ENCODE data around the gene TMEM255B.

The TMEM255B gene

DNA sequence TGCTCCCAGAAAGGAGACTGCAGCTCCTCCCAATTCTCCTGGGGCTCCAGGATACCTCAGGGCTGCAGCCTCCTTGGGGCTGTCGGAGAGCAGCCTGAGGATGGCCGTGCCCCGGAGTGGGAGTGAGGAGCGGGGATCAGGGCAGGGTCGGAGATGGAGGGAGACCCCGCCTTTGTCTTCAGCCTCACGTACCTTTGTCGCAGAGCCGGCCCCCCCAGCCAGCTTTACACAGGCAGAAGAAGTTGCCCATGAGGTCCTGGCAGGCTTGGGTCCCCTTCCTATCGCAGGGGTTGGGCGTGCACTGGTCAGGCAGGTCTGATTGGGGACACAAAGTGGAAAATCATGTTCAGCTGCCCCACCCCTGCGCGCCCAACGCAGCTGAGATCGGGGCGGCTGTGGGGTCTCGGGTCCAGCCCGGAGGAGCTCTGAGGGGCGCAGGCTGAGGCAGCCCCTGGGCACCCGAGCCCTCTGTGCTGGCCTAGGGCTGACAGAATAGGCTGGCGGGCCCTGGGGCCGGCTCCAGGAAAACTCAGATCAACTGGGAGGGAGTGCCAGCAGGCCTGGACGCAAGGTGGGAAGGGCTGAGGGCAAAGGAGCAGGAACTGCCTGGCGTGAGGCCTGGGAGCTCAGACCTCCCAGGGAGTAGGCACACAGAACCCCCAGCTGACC, 80.6 kb downstream of the TMEM255B start:
- no peak for FAIRE-seq

- no peak for FAIRE-seq
These were observed 81.7 kb downstream of the TMEM255B start for GRCh38 chr13:113840541-113841352.

DNA sequence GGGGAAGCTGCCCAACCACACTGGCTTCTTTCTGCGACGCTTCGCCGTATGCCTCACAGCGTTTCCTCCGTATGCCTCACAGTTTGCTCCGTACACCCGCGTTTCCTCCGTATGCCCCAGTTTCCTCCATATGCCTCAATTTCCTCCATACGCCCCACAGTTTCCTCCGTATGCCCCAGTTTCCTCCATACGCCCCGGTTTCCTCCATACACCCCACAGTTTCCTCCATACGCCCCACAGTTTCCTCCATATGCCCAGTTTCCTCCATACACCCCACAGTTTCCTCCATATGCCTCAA, 82.3 kb downstream of the TMEM255B start:
- FAIRE-seq = no peak

GRCh38 chr13:113842336-113843062, 83.5 kb downstream of the TMEM255B start:
- no peak for FAIRE-seq

DNA sequence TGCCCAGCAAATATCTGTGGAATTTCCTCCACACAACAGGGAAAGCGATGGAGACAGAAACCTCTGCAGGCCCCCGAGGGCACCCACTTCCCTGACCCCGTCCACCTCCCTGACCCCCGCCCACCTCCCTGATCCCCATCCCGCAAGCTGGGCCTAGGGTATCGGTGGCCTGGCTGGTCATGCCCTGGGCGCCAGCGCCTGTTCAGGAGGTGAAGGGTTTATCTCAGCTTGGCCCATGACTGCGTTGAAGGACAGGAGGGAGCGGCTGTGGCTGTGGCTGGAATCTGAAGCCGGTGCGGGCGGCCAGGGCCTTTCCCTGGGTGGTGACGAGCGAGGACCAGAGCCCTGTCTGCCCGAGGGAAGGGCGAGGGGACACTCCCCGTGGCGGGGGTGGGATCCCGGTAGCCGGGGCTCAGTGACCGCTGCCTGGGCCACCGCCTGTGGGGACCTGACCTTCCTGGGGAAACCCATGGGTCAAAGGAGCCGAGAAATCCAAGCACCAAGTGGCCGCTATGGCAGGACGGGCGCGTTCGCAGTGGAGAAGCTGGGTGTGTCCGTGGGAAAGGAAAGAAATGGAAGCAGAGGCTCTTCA, 84.1 kb downstream of the TMEM255B start:
- FAIRE-seq = no peak

DNA sequence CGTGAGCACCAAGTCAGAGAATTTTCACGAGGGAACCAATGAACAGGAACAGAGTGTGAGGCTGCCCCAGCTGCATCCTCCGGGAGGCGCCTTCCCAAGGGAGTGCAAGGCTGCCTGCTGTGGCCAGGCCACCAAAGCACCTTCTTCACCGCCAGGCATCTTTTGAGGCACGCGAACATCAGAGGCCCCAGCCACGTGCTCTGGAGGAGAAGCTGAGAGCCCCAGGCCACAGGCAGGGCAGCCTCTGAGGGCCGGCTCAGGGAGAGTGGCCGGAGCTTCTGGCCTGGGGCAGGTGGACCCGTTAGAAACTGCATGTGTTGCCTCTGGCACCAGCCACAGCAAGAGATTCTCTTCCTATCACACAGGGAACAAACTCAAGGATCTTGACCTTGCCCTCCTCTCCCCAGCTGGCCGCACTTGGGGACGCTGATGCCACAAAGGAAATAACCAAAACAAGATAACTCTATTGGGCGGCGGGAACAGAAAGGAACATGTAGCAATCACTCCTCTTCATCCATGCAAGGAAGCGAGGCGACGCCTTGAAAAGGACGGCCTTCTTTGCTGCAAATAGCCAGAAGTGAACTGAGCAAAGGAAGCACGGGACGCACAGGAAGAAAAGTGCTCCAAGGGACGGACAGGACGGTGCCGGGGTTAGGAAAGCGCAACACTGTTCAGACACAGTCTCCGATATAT, 85.0 kb downstream of the TMEM255B start:
- no peak for FAIRE-seq

DNA sequence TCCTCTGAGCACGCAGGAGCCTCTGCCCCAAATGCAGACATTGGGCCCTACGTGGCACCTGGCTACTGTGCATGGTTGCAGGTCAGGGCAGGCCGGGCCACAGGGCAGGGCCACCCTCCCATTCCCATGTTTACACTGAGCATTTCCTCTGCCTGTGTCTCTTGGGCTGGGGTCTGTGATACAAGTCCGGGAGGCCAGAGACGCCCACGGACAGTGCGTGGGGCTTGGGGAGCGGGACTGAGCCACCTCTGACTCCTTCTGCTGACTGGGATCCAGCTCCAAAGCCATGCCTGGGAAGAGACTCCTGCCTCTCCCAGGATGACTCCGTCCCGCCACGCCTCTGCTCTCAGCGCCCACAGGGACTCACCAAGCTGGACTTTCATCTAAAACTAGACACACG, 86.0 kb downstream of the TMEM255B start:
- no peak for FAIRE-seq

DNA sequence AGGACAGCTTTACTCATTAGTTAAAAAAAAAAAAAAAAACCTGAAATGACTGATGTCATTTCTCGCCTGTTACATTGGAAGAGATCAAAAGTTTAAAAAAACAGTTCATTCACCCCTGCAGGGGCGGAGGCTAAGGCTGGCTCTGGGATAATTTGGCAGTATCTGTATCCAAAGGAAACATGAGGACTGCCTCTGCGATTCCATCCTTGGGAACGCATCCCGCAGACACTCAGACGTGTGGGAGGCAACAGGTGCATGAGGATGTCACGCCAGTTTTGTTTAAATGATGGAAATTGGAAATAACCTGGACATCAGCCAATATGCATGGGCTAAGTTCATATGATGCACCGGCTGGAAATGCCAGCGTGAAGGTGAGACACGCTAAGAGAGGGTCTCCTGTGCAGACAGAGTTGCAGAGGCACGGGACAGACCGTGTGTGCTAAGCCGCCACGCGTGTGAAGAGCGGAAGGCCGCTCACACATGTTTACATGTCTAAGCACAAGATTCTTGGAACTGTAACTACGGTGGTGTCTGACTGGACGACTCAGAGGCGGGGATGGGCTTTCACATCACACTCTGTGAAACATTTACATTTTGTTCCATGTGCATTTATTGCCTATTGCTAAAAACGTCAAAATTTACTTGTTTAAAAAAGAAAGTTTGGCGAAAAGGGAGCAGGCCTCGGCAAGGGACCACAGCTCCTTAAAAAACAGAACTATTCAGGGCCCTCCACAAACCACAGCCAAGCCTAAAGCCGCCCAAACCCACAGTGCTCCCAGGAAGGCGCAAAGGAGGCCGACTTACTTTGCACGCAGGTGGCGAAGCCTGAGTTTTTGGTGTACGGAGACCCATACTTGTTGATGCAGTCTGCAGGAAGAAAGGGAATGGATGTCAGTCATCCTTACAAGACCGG, 87.0 kb downstream of the TMEM255B start:
- no peak for FAIRE-seq

GRCh38 chr13:113846636-113847318, 87.8 kb downstream of the TMEM255B start:
- FAIRE-seq = no peak

DNA sequence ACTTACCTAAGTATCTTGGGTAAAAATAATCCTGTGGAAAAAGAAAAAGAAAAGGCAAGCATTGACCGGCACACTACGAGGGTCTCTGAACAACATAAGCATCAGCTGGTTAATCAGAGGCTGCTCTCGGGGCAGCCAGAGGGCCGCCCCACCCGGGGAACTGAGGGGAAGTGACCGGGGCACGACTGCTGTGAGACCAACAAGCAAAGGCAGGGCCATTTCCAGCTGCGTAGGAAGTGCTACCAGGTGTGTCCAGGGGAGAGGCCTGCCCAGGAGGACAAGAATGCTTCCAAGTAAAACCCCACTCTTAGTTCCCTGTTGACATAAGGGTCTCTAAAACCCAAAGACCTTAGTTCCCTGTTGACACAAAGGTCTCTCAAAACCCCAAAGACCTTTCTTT, 89.0 kb downstream of the TMEM255B start:
- no peak for FAIRE-seq

DNA sequence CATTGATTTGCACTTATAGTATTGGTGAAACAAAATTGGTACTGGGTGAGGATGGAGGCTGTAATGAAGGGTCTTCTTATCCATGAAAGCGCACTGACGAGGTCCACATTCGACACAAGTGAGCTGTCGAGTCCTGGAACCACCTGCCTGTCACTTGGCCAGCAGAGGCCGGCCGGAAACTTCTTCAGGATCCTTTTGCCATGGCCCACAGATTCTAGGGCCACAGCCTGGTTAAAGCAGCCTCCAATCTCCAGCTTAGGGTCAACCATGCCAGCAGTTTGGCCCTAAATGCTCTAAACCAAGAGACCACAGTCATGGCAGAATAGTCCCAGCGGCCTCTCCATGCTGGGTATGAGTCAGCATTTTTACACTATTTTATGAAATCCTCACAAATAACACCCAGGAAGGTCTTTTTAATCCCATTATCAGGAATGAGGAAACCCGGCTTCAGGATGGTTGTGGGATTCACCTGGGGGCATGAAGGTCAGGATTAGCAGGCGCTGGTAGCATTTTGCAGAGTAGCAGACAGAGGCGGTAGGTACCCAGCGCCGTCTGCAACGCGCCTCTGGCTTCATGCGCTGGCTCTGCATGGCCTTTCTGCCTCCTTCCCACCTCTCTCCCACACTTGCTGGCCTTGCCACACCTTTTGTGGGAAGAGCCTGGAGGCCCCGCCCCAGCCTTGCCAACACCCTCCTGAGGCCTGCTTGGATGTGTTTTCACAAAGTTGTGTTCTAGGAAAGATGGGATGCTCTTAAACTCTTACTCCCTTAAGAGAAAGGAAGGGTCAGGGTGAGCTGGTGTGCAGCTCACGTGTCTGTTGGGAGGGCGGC, 89.6 kb downstream of the TMEM255B start:
- FAIRE-seq = no peak

DNA sequence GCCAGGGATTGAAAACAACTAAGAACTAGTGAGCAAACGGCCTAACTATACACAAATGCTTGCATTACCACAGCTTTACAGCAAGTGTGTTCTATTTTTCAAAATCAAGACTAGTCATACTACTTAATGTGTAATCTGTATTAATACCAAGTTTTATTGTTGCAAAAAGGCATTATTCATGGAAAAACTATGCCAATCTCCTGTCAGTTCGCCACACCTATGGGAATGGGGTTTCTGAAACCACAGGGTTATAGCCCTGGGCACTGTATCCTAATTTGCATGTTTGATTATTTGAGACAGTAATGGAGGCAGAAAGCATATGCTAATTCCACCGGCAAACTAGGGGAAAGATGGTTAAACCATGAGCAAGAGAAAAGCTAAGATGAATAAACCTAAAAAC, 90.5 kb downstream of the TMEM255B start:
- no peak for FAIRE-seq

- no peak for FAIRE-seq
These were observed 91.1 kb downstream of the TMEM255B start for GRCh38 chr13:113849981-113850721.

DNA sequence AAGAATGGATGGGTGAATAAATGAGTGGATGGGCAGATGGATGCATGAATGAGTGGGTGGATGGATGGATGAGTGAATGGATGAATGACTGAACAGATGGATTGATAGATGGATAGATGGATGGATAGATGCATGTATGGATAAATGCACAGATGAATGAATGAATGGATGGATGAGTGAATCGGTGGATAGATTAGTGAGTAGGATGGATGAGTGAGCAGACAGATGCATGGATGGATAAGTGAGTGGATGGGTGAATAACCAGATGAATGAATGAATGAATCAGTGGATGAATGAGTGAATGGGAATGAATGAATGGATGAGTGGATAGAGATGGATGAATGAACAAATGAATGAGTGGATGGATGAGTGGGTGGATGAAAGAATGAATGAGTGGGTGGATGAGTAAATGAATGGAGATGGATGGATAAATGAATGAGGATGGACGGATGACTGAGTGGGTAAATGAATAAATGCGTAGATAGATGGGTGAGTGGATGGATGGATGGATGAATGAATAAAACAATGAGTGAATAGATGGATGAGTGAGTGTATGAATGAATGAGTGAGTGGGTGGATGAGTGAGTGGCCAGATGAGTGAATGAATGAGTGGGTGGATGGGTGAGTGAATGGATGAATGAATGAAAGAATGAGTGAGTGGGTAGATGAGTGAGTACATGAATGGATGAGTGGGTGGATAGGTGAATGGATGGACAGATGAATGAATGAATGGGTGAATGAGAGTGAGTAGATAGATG, 91.9 kb downstream of the TMEM255B start:
- no peak for FAIRE-seq

- no peak for FAIRE-seq
These were observed 92.4 kb downstream of the TMEM255B start for GRCh38 chr13:113851480-113851803.

DNA sequence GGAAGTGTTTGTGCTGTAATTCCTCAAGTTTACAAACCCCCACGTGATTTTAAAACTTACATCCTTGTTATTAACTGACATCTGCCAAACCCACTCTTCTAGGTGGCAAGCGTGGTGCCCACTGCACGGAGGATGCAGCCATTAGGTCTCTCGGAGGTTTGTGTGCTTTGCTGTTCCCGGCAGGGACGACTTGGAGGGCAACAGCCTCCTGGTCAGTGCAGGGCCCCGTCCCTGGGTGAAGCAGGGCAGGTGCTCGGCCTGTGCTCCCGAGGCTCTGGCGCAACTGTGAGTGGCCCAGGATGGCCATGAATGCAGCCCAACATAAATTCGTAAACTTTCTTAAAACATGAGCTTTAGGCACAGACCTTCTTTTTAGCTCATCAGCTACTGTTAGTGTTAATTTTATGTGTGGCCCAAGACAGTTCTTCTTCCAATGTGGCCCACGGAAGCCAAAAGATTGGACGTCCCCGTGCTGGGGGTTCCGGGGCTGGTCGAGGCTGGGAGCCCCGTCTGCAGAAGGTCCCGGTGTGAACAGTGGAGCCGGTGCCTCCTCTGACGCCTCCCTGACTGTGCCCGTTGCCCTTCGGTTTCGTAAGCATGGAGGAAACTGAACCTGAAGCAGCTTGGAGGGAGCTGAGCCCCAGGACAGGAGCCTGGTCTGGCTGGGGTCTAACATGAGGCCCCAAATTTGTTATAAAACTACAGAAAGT, 93.0 kb downstream of the TMEM255B start:
- FAIRE-seq = no peak

GRCh38 chr13:113852536-113853517, 93.8 kb downstream of the TMEM255B start:
- no peak for FAIRE-seq
